Fibroblast of pulmonary artery (primary cell): ENCODE data around the gene ADPRS.

Experiments
- DNase-seq: peaks from one replicate; pipeline ENCODE4 v3.0.0-alpha.2; 2010; ENCODE audit warnings: low read depth
- H3K4me3 ChIP-seq: replicated peaks from 2 replicates; pipeline ENCODE4 v1.5.1; 2011; ENCODE audit warnings: low read depth, mild to moderate bottlenecking, control low read depth, low read length, moderate library complexity
- CTCF ChIP-seq: IDR thresholded peaks from 2 replicates; pipeline ENCODE4 v1.5.1; 2011; ENCODE audit warnings: mild to moderate bottlenecking, control low read depth, low read length, inconsistent platforms; ENCODE audit errors: missing control alignments

The ADPRS gene

DNA sequence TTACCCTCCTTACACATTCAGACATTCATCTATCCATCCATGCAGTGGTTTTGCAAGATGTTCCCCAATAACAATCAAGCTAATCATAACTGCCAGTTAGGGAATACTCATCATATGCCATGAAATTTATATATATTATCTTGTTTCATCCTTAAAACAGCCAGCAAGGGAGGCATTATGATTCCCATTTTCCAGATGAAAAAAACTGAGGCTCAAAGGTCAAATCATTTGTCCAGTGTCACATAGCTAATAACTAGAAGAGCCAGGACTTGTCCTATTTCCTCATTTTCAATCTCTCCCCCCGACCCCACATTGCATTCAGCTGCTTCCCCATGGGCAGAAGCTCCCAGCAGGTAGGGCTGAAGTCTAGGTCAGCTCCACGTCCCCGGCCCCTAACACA, 43.3 kb downstream of the ADPRS start:
- H3K4me3 ChIP-seq = no peak overlapping the region
- TF ChIP-seq CTCF = no peak

DNA sequence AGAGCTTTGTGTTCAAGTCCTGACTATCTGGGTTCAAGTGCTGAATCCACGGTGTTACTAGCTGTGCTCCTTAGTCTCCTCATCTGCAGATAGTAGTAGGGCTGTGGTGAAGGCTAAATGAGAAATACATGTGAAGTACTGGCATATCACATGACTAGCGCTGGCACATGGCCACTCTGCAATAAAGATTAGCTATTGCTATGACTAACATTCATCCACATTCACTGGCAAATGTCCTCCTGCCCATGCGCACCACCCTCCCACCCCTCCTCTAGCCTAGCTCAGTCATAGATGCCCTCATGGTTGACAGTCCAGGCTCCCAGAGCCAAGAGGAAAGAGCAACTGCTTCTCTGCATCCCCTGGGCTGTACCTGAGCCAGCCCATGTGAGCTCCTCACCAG, 44.8 kb downstream of the ADPRS start:
- H3K4me3 ChIP-seq = no peak overlapping the region
- TF ChIP-seq CTCF = no peak
- peak; percentile 92 for DNase-seq

More for the DNA sequence above, 43.3 kb downstream of the ADPRS start:
- no peak for DNase-seq

GRCh38 chr1:36134031-36134430, 45.3 kb downstream of the ADPRS start:
- TF ChIP-seq CTCF = no peak
- DNase-seq = no peak
- no peak overlapping the region for H3K4me3 ChIP-seq

- H3K4me3 ChIP-seq = no peak overlapping the region
- DNase-seq = peak; percentile 64
- peak; percentile 73 for TF ChIP-seq CTCF
Observed at GRCh38 chr1:36134505-36135329, 46.0 kb downstream of the ADPRS start.

- DNase-seq = no peak
- no peak for TF ChIP-seq CTCF
- no peak overlapping the region for H3K4me3 ChIP-seq
Observed at GRCh38 chr1:36135330-36135667, 46.6 kb downstream of the ADPRS start.

DNA sequence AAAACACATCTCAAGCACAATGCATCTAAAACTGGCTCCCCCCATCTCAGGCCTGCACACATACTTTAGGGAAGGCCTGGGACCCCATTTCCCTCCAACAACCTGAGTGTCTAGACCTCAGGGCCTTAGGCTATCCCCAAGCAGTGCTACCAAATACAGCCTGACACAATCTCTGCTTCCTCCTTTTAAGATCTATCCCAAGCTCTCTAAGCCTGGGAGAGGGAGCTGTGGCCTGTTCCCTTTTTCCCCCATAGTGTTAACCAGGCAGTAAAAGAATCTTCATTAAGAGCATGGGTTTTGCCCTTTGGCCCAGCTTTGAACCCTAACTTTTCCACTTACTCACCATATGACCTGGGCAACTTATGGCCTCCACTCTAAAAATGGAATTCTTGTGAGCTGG, 47.1 kb downstream of the ADPRS start:
- no peak for DNase-seq
- no peak overlapping the region for H3K4me3 ChIP-seq
- TF ChIP-seq CTCF = no peak

- no peak for TF ChIP-seq CTCF
- DNase-seq = peak; percentile 89
- H3K4me3 ChIP-seq = no peak overlapping the region
Observed at GRCh38 chr1:36136535-36136934, 47.8 kb downstream of the ADPRS start.
